ENCODE data around the gene RGS7.
A peak's percentile ranks its signal among the peaks of the same experiment; 100 is the strongest.
"Not testable (repeated sequence)": the region's sequence is repeated elsewhere in the genome, so short reads cannot be mapped to it uniquely, and the experiment has no call there.

RGS7 gene

GRCh38 chr1:241140670-241141069 lies 216.3 kb downstream of the RGS7 start:
- DNase-seq (ENCODE audit: low spot score) (no peak), FAIRE-seq (no peak)

- no peak for FAIRE-seq
- DNase-seq (ENCODE audit: low spot score) = no peak
Observed at GRCh38 chr1:241139047-241139446, 218.0 kb downstream of the RGS7 start.

- no peak for DNase-seq (ENCODE audit: low spot score)
Observed at GRCh38 chr1:241138248-241138647, 218.8 kb downstream of the RGS7 start.

GRCh38 chr1:241136389-241136788 lies 220.6 kb downstream of the RGS7 start:
- DNase-seq (ENCODE audit: low spot score) (no peak), FAIRE-seq (no peak)

More at GRCh38 chr1:241138248-241138647, 218.8 kb downstream of the RGS7 start:
- no peak for FAIRE-seq

GRCh38 chr1:241131636-241132194 lies 225.3 kb downstream of the RGS7 start:
- FAIRE-seq (no peak), DNase-seq (ENCODE audit: low spot score) (no peak)

- FAIRE-seq (no peak), DNase-seq (ENCODE audit: low spot score) (no peak)
Observed at GRCh38 chr1:241130881-241131280, 226.1 kb downstream of the RGS7 start.

- no peak for DNase-seq (ENCODE audit: low spot score)
- no peak for FAIRE-seq
Observed at GRCh38 chr1:241129207-241129960, 227.6 kb downstream of the RGS7 start.

- no peak for FAIRE-seq
- DNase-seq (ENCODE audit: low spot score) = no peak
Observed at GRCh38 chr1:241125286-241125685, 231.7 kb downstream of the RGS7 start.

- FAIRE-seq = no peak
Observed at GRCh38 chr1:241118049-241118448, 239.0 kb downstream of the RGS7 start.

GRCh38 chr1:241115784-241116183 lies 241.2 kb downstream of the RGS7 start:
- DNase-seq (ENCODE audit: low spot score) (no peak), FAIRE-seq (no peak)

More at GRCh38 chr1:241118049-241118448, 239.0 kb downstream of the RGS7 start:
- DNase-seq (ENCODE audit: low spot score) = no peak

- FAIRE-seq (no peak), DNase-seq (ENCODE audit: low spot score) (no peak)
Observed at GRCh38 chr1:241114699-241115233, 242.2 kb downstream of the RGS7 start.

- no peak for FAIRE-seq
- no peak for DNase-seq (ENCODE audit: low spot score)
Observed at GRCh38 chr1:241113557-241113956, 243.4 kb downstream of the RGS7 start.

- FAIRE-seq (no peak), DNase-seq (ENCODE audit: low spot score) (no peak)
Observed at GRCh38 chr1:241109039-241109438, 248.0 kb downstream of the RGS7 start.

GRCh38 chr1:241105147-241105546 lies 251.9 kb downstream of the RGS7 start:
- FAIRE-seq = no peak
- no peak for DNase-seq (ENCODE audit: low spot score)

GRCh38 chr1:241102664-241103063 lies 254.3 kb downstream of the RGS7 start:
- FAIRE-seq (no peak), DNase-seq (ENCODE audit: low spot score) (no peak)

GRCh38 chr1:241101622-241102021 lies 255.4 kb downstream of the RGS7 start:
- FAIRE-seq (no peak), DNase-seq (ENCODE audit: low spot score) (peak; percentile 9)

- FAIRE-seq = no peak
Observed at GRCh38 chr1:241097479-241097878, 259.5 kb downstream of the RGS7 start.

GRCh38 chr1:241096982-241097381 lies 260.0 kb downstream of the RGS7 start:
- DNase-seq (ENCODE audit: low spot score) = no peak
- no peak for FAIRE-seq

More at GRCh38 chr1:241097479-241097878, 259.5 kb downstream of the RGS7 start:
- DNase-seq (ENCODE audit: low spot score) = no peak

GRCh38 chr1:241095847-241096246 lies 261.2 kb downstream of the RGS7 start:
- DNase-seq (ENCODE audit: low spot score) (no peak), FAIRE-seq (no peak)

- no peak for DNase-seq (ENCODE audit: low spot score)
Observed at GRCh38 chr1:241090798-241091197, 266.2 kb downstream of the RGS7 start.

GRCh38 chr1:241089066-241089465 lies 267.9 kb downstream of the RGS7 start:
- DNase-seq (ENCODE audit: low spot score); FAIRE-seq: not testable (repeated sequence)

More at GRCh38 chr1:241090798-241091197, 266.2 kb downstream of the RGS7 start:
- FAIRE-seq = no peak

GRCh38 chr1:241088075-241088474 lies 268.9 kb downstream of the RGS7 start:
- not testable (repeated sequence) for DNase-seq (ENCODE audit: low spot score); FAIRE-seq

GRCh38 chr1:241086686-241087085 lies 270.3 kb downstream of the RGS7 start:
- FAIRE-seq = no peak
- peak; percentile 7 for DNase-seq (ENCODE audit: low spot score)
